GM12878 (cell line): ENCODE data around the gene LCOR. TPM values are rescaled to one million over a fixed set of nuclear protein-coding genes. Genes with fewer than 3 reads are reported as not detected.
A peak's percentile ranks its signal among the peaks of the same experiment; 100 is the strongest.

Source experiments
- ATAC-seq: fragments of 200-7000 bp; cut with Tn5 transposase; 3 replicates; pipeline ENCODE4 v1.9.1; 2020; ENCODE audit warnings: mild to moderate bottlenecking, moderate library complexity
- BruUV-seq: library from RNA; stranded (reverse); fragments of 400-500 nt; replicated peaks from 2 replicates; lab custom pipeline; 2021; lab: Mats Ljungman, UMichigan
- CTCF ChIA-PET: fragments of 300-600 bp; sonication (Branson Sonifier 250); formaldehyde crosslinking; extraction: SDS; loops from one replicate; lab custom pipeline; 2021; ENCODE audit warnings: inconsistent platforms; lab: Yijun Ruan, JAX
- POLR2A ChIA-PET: fragments of 350-600 bp; formaldehyde crosslinking; extraction: SDS; loops from one replicate; lab custom pipeline; 2021; ENCODE audit warnings: inconsistent platforms; lab: Charles Lee
- RAD21 ChIA-PET: fragments of 300-600 bp; sonication (Branson Sonifier 250); formaldehyde crosslinking; loops from one replicate; lab custom pipeline; 2023; ENCODE audit warnings: antibody characterized with exemption; ENCODE audit not compliant: unreplicated experiment; lab: Charles Lee
- SMC1A ChIA-PET: fragments of 300-600 bp; sonication (Branson Sonifier 250); formaldehyde crosslinking; loops from one replicate; lab custom pipeline; 2023; ENCODE audit not compliant: unreplicated experiment, uncharacterized antibody; lab: Charles Lee
- DNase-seq: peaks from one replicate; pipeline ENCODE4 v3.0.0-alpha.2; 2011; ENCODE audit warnings: low read depth, low spot score
- FAIRE-seq: peaks from 3 replicates; lab custom pipeline; 2011; peaks lifted over from hg19 to GRCh38; lab: Jason Lieb, UNC
- H2AFZ ChIP-seq: 2 replicates; pipeline ENCODE4 v1.6.0; 2011; ENCODE audit warnings: low read depth, low read length, control low read depth; ENCODE audit not compliant: control insufficient read depth
- H3K27ac ChIP-seq: 2 replicates; pipeline ENCODE4 v1.5.1; 2011; ENCODE audit warnings: control low read depth; ENCODE audit not compliant: control insufficient read depth, insufficient read depth
- H3K27me3 ChIP-seq, 2 experiments: replicated peaks in 1 of 2; 2 replicates each; pipeline versions ENCODE4 v1.6.0 to v1.6.1; 2011; ENCODE audit warnings: low read length in 1 of 2; ENCODE audit not compliant: control insufficient read depth in 2 of 2, insufficient read depth in 2 of 2
- H3K36me3 ChIP-seq, 2 experiments: 2 replicates each; pipeline ENCODE4 v1.5.1; 2011; ENCODE audit warnings: low read length in 1 of 2; ENCODE audit not compliant: control insufficient read depth in 2 of 2, insufficient read depth in 2 of 2
- H3K4me1 ChIP-seq: 2 replicates; pipeline ENCODE4 v1.6.1; 2011; ENCODE audit warnings: mild to moderate bottlenecking, low read length, moderate library complexity, mixed read lengths; ENCODE audit not compliant: control insufficient read depth, insufficient read depth
- H3K4me2 ChIP-seq: 2 replicates; pipeline ENCODE4 v1.6.0; 2011; ENCODE audit warnings: control low read depth; ENCODE audit not compliant: control insufficient read depth, insufficient read depth
- H3K4me3 ChIP-seq: fragments of 200-600 bp; sonication (generic); 2 replicates; pipeline ENCODE4 v1.5.1; 2016
- H3K79me2 ChIP-seq: 2 replicates; pipeline ENCODE4 v1.6.0; 2011; ENCODE audit warnings: low read length; ENCODE audit not compliant: control insufficient read depth, insufficient read depth
- H3K9ac ChIP-seq: 2 replicates; pipeline ENCODE4 v1.8.0; 2011; ENCODE audit warnings: low read length, control low read depth, mixed read lengths; ENCODE audit not compliant: control insufficient read depth, insufficient read depth
- H3K9me3 ChIP-seq: replicated peaks from 3 replicates; pipeline ENCODE4 v1.5.1; 2011; ENCODE audit warnings: mild to moderate bottlenecking, low read length; ENCODE audit not compliant: control insufficient read depth, insufficient read depth
- H4K20me1 ChIP-seq: 2 replicates; pipeline ENCODE4 v1.6.0; 2011; ENCODE audit not compliant: control insufficient read depth, insufficient read depth
- ATF2 ChIP-seq: IDR thresholded peaks from 2 replicates; pipeline ENCODE4 v1.6.1; 2012; ENCODE audit warnings: low read length, inconsistent platforms
- CREM ChIP-seq: IDR thresholded peaks from 2 replicates; pipeline ENCODE4 v1.6.1; 2014; ENCODE audit warnings: antibody characterized with exemption, low read depth
- FOXM1 ChIP-seq: IDR thresholded peaks from 2 replicates; pipeline ENCODE4 v1.6.1; 2012; ENCODE audit warnings: low read depth, mild to moderate bottlenecking, inconsistent platforms, low read length, moderate library complexity
- HDGF ChIP-seq: fragments of 450-650 bp; IDR thresholded peaks from 2 replicates; pipeline ENCODE4 v1.6.1; 2016; ENCODE audit warnings: antibody characterized with exemption
- IKZF1 ChIP-seq: fragments of 450-650 bp; conservative IDR thresholded peaks from 2 replicates; pipeline ENCODE4 v1.6.1; 2017; ENCODE audit warnings: antibody characterized with exemption, mild to moderate bottlenecking
- JUNB ChIP-seq: IDR thresholded peaks from 2 replicates; pipeline ENCODE4 v1.6.1; 2016; ENCODE audit warnings: antibody characterized with exemption, mild to moderate bottlenecking
- JUND ChIP-seq: IDR thresholded peaks from 2 replicates; pipeline ENCODE4 v1.6.1; 2012; ENCODE audit warnings: low read depth, mild to moderate bottlenecking, low read length, improper control_type of control experiment, moderate library complexity
- NFIC ChIP-seq: IDR thresholded peaks from 2 replicates; pipeline ENCODE4 v1.6.1; 2012; ENCODE audit warnings: low read depth, mild to moderate bottlenecking, inconsistent platforms, low read length, moderate library complexity
- POLR2AphosphoS5 ChIP-seq: IDR thresholded peaks from 2 replicates; pipeline ENCODE4 v1.6.1; 2011; ENCODE audit warnings: mild to moderate bottlenecking, low read length, inconsistent platforms
- RB1 ChIP-seq: fragments of 450-650 bp; formaldehyde crosslinking; IDR thresholded peaks from 2 replicates; pipeline ENCODE4 v1.6.1; 2017; ENCODE audit warnings: mild to moderate bottlenecking, borderline replicate concordance
- RCOR1 ChIP-seq: conservative IDR thresholded peaks from 2 replicates; pipeline ENCODE4 v1.6.1; 2012; ENCODE audit warnings: low read depth, low read length, improper control_type of control experiment
- RELB ChIP-seq: fragments of 450-650 bp; IDR thresholded peaks from 2 replicates; pipeline ENCODE4 v1.6.1; 2017; ENCODE audit warnings: low read depth, mild to moderate bottlenecking, moderate library complexity
- SMAD5 ChIP-seq: IDR thresholded peaks from 2 replicates; pipeline ENCODE4 v1.6.1; 2016; ENCODE audit warnings: antibody characterized with exemption, low read depth
- ZBED1 ChIP-seq: IDR thresholded peaks from 2 replicates; pipeline ENCODE4 v1.6.1; 2016; ENCODE audit warnings: borderline replicate concordance
- ZNF217 ChIP-seq: fragments of 450-650 bp; IDR thresholded peaks from 2 replicates; pipeline ENCODE4 v1.6.1; 2017; ENCODE audit warnings: antibody characterized with exemption, mild to moderate bottlenecking
- WGBS: methylation state at CpG from one replicate; pipeline ENCODE4 v1.1.6; 2016; ENCODE audit warnings: low lambda C conversion rate; ENCODE audit not compliant: insufficient replicate concordance, insufficient coverage; ENCODE audit errors: missing lambda C conversion rate; 5-methylcytosine and 5-hydroxymethylcytosine counted together
- in situ Hi-C: fragments of 300-500 bp; cut with MboI; formaldehyde crosslinking; loops from 9 replicates; pipeline ENCODE4 v1.14.3; 2018; ENCODE audit warnings: mixed read lengths
- intact Hi-C: fragments of 100-400 bp; cut with micrococcal nuclease; formaldehyde crosslinking; loops from one replicate; pipeline ENCODE4 v1.14.2; 2022; ENCODE audit not compliant: unreplicated experiment
- polyA plus RNA-seq, 11 experiments: library from polyadenylated mRNA; depleted of rRNA in 4 of 11; unstranded in 6 of 11; stranded (reverse) in 5 of 11; fragments of >200 nt; fragmentation: Nextera tagmentation in 4 of 11; fragmentation: Illumina TruSeq in 1 of 11; extraction: Ambion mirVana in 4 of 11; extraction: Trizol in 1 of 11; gene quantifications; 1 replicate in 1 of 11; 2 replicates in 10 of 11; pipeline versions ENCODE4 v1.2.1 to v1.2.3, GENCODE V29; 2011 to 2016; ENCODE audit warnings: inconsistent platforms in 2 of 11, missing spikeins in 2 of 11, low read depth in 1 of 11
- total RNA-seq, 4 experiments: library from RNA; depleted of rRNA in 3 of 4; stranded (reverse); fragments of >200 nt in 3 of 4; fragmentation: Illumina TruSeq in 1 of 4; extraction: Trizol in 1 of 4; gene quantifications; 2 replicates each; pipeline versions ENCODE4 v1.2.1 to v1.2.3, GENCODE V29; 2013 to 2021
- TF ChIP-seq, protein P1 (sequence below): IDR thresholded peaks from 2 replicates; pipeline ENCODE4 v1.6.1; 2012; ENCODE audit warnings: improper control_type of control experiment, low read depth, low read length; ENCODE audit not compliant: insufficient replicate concordance

The LCOR gene
- total and polyA plus RNA-seq, 10 of the 15 experiments (the other 5 are each of a cell fraction or from before 2014, with no cell fraction given), result 1.6 to 22.0 (median 13.2) TPM

DNA sequence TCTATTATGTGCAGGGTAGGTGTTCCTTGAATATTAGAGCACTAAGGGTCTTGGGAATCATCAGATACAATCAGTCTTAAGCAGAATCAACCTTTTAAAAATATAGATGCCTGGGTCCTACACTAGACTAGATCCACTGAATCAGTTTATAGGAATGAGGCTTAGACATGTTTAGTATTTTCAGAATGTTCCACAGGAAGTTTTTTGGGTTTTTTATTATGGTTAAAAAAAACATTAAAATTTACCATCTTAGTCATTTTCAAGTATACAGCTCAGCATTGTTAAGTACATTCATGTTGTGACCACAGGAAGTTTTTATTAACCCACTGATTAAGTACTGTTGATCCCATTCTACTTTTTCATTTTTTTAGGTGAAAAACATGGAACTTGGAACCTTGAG is 135.7 kb downstream of the LCOR start (continued):
- TF ChIP-seq FOXM1, result no peak
- no peak for TF ChIP-seq IKZF1
- TF ChIP-seq SMAD5, result no peak
- no peak for TF ChIP-seq RELB
- TF ChIP-seq ATF2, result no peak

DNA sequence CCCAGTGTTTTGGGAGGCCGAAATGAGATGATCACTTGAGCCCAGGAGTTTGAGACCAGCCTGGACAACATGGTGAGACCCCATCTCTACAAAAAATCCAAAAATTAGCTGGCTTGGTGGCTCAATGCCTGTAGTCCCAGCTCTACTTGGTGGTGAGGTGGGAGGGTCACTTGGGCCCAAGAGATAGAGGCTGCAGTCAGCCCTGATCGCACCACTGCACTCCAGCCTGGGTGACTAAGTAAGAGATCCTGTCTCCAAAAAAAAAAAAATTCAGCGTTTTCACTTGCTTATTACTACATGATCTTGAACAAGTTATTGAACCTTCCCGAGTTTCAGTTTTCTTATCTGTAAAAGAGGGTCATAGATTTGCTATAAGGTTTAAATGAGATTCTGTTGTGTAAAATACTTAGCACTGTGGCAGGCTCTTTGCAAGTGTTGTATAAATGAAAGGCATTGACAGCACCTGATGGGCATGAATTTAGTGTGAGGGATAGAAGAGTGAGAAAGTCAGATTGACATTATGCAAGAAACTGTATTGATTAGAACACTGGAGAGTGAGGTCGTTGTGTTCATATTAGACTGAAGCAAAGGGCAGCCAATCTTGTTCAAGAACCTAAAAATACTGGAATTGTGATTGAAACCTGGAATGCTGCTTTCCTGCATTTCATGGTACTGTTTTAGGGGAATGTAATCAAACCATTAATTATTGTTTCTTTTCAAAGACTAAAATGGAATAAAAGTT is 136.8 kb downstream of the LCOR start:
- Histone ChIP-seq H4K20me1 (no peaks in the 10 kb centered on the region), H3K36me3 (no peaks in the 10 kb centered on the region), H3K4me3 (no peak overlapping the region), H3K79me2 (no peaks in the 10 kb centered on the region), H3K9ac (no peak overlapping the region), H3K4me2 (no peak overlapping the region), H3K27ac (no peak overlapping the region), H3K27me3 (no peaks in the 10 kb centered on the region), H2AFZ (no peak overlapping the region), H3K9me3 (no peaks in the 10 kb centered on the region), H3K4me1 (peaks cover under 1% of the 10 kb centered on the region)
- WGBS, result 46% methylated on average over 5 of the region's 5 CpGs
- ChIA-PET POLR2A (interaction anchor here (0.7 to 1.0 kb wide), 2 partner anchors 43 to 207 kb away, joined by 4 read pairs; no protein-coding TSS in a partner anchor), SMC1A (interaction anchor here (1.0 to 1.2 kb wide), 3 partner anchors 9 to 55 kb away, joined by 3 read pairs; no protein-coding TSS in a partner anchor), RAD21 (no interaction called here), CTCF (interaction anchor here (1.0 to 1.3 kb wide), 2 partner anchors 56 to 68 kb away, joined by 3 read pairs; no protein-coding TSS in a partner anchor)
- in situ Hi-C loops, result no loop called here
- no TSS peak for BruUV-seq
- DNase-seq (no peak), FAIRE-seq (peak; percentile 13), ATAC-seq (peak; percentile 42)
- intact Hi-C loops, result no loop called here
- TF ChIP-seq HDGF, result no peak
- no peak for TF ChIP-seq JUND
- TF ChIP-seq ZBED1, result no peak
- TF ChIP-seq ZNF217, result no peak
- TF ChIP-seq NFIC, result no peak
- TF ChIP-seq RB1, result no peak
- no peak for TF ChIP-seq POLR2AphosphoS5
- no peak for TF ChIP-seq RCOR1
- TF ChIP-seq CREM, result no peak
- TF ChIP-seq JUNB, result no peak
- TF ChIP-seq, protein P1, sequence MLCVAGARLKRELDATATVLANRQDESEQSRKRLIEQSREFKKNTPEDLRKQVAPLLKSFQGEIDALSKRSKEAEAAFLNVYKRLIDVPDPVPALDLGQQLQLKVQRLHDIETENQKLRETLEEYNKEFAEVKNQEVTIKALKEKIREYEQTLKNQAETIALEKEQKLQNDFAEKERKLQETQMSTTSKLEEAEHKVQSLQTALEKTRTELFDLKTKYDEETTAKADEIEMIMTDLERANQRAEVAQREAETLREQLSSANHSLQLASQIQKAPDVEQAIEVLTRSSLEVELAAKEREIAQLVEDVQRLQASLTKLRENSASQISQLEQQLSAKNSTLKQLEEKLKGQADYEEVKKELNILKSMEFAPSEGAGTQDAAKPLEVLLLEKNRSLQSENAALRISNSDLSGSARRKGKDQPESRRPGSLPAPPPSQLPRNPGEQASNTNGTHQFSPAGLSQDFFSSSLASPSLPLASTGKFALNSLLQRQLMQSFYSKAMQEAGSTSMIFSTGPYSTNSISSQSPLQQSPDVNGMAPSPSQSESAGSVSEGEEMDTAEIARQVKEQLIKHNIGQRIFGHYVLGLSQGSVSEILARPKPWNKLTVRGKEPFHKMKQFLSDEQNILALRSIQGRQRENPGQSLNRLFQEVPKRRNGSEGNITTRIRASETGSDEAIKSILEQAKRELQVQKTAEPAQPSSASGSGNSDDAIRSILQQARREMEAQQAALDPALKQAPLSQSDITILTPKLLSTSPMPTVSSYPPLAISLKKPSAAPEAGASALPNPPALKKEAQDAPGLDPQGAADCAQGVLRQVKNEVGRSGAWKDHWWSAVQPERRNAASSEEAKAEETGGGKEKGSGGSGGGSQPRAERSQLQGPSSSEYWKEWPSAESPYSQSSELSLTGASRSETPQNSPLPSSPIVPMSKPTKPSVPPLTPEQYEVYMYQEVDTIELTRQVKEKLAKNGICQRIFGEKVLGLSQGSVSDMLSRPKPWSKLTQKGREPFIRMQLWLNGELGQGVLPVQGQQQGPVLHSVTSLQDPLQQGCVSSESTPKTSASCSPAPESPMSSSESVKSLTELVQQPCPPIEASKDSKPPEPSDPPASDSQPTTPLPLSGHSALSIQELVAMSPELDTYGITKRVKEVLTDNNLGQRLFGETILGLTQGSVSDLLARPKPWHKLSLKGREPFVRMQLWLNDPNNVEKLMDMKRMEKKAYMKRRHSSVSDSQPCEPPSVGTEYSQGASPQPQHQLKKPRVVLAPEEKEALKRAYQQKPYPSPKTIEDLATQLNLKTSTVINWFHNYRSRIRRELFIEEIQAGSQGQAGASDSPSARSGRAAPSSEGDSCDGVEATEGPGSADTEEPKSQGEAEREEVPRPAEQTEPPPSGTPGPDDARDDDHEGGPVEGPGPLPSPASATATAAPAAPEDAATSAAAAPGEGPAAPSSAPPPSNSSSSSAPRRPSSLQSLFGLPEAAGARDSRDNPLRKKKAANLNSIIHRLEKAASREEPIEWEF, result no peak
